Measurements from ENCODE around the gene PCDHGA11.
"Not testable (repeated sequence)": the region's sequence is repeated elsewhere in the genome, so short reads cannot be mapped to it uniquely, and the experiment has no call there.

PCDHGA11 gene

DNA sequence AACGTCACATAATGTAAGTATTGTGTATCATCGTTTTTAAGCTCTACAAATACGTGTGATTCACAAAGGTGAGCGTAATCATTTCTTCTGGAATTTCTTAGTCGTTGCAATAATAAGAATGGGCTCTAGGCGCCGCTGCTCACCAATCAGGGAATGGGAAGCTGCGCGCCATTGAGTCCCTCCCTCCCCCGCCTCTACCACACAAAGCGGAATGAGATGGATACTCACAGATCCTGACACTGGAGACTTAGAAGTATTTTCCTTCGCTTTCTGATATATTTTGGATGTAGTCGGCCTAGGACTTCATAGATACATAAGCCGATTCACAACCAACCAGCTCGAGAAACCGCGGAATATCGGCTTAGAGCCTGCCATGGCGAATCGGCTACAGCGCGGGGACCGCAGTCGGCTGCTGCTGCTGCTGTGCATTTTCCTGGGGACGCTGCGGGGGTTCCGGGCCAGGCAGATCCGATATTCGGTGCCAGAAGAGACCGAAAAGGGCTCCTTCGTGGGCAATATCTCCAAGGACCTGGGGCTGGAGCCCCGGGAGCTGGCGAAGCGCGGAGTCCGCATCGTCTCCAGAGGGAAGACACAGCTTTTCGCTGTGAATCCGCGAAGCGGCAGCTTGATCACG, at the start of gene PCDHGA11:
Gene PCDHGA11, plus strand, starts transcription at position 197 of the 634 bp plus-strand sequence. Its CDS starts 177 bp downstream, at position 374.
- peak; percentile 17 for DNase-seq

DNA sequence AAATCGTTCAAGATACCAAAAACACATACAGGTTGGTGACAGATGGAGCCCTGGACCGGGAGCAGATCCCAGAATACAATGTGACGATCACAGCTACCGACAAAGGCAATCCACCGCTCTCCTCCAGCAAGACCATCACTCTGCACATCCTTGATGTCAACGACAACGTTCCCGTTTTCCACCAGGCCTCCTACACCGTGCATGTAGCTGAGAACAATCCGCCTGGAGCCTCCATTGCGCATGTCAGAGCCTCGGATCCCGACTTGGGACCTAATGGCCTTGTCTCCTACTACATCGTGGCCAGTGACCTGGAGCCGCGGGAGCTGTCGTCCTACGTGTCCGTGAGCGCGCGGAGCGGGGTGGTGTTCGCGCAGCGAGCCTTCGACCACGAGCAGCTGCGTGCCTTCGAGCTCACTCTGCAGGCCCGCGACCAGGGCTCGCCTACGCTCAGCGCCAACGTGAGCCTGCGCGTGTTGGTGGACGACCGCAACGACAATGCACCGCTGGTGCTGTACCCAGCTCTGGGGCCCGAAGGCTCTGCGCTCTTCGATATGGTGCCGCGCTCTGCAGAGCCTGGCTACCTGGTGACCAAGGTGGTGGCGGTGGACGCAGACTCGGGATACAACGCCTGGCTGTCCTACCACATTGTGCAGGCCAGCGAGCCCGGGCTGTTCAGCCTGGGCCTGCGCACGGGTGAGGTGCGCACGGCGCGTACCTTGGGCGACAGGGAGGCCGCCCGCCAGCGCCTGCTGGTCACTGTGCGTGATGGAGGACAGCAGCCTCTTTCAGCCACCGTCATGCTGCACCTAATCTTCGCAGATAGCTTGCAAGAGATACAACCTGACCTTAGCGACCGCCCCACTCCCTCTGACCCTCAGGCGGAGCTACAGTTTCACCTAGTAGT, 49.0 kb upstream of the PCDHGA11 start:
- DNase-seq = no peak

GRCh38 chr5:141373673-141374317, 47.1 kb upstream of the PCDHGA11 start, which contains the start of gene PCDHGA6:
TSS of gene PCDHGA6 (plus strand) at chr5:141373891. CDS start at chr5:141374084, 193 bp downstream.
- DNase-seq = peak; percentile 25

GRCh38 chr5:141374627-141375026, 46.2 kb upstream of the PCDHGA11 start:
- DNase-seq = no peak

GRCh38 chr5:141375444-141376155, 45.3 kb upstream of the PCDHGA11 start:
- DNase-seq = peak; percentile 11

DNA sequence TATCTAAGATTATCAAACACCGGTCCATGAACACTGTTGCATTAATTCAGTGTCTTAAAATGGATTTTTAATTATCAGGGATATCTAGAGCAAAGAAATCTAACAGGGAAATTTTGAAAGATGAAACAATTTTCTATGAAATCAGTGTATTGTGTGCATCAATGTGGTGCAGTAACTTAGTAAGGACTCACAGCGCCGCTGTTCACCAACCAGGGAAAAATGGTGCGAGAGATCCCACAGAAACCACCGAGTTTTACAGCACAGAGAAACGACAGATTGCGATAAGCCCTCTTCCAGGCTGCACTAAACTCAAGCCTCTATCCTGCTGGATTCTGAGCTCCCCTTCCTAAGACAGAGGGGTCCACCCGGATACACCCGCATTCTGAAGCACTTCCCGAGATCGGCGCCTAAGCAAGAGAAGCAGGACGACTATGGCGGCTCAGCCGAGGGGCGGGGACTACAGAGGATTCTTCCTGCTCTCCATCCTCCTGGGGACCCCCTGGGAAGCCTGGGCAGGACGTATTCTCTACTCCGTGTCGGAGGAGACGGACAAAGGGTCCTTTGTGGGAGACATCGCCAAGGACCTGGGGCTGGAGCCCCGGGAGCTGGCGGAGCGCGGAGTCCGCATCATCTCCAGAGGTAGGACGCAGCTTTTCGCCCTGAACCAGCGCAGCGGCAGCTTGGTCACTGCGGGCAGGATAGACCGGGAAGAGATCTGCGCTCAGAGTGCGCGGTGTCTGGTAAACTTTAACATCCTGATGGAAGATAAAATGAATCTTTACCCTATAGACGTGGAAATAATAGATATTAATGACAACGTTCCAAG, 38.2 kb upstream of the PCDHGA11 start, which contains the start of gene PCDHGA7:
Gene PCDHGA7, plus strand, starts transcription at position 274 of the 826 bp plus-strand sequence. Its CDS starts 158 bp downstream, at position 432.
- no peak for DNase-seq

DNA sequence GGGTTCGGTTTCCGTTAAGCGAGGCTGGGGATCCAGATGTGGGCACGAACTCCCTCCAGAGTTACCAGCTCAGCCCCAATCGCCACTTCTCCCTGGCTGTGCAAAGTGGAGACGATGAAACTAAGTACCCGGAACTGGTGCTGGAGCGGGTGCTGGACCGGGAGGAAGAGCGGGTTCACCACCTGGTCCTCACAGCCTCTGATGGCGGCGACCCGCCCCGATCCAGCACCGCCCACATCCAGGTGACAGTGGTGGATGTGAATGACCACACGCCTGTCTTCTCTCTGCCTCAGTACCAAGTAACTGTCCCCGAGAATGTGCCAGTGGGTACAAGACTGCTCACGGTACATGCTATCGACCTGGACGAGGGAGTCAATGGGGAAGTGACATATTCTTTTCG, 37.5 kb upstream of the PCDHGA11 start:
- no peak for DNase-seq

GRCh38 chr5:141384471-141385267, 36.2 kb upstream of the PCDHGA11 start:
- DNase-seq = no peak

GRCh38 chr5:141387557-141388311, 33.1 kb upstream of the PCDHGA11 start, which contains the start of gene PCDHGB4:
TSS of gene PCDHGB4 (plus strand) at chr5:141387698. CDS start at chr5:141387885, 187 bp downstream.
- DNase-seq = not testable (repeated sequence)

DNA sequence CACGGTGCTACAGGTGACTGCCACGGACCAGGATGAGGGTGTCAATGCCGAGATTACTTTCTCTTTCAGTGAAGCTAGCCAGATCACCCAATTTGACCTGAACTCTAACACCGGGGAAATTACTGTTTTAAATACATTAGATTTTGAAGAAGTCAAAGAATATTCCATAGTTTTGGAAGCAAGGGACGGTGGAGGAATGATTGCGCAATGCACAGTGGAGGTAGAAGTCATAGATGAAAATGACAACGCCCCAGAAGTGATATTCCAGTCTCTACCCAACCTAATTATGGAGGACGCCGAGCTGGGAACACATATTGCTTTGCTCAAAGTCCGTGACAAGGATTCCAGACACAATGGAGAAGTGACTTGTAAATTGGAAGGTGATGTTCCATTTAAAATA, 32.2 kb upstream of the PCDHGA11 start:
- DNase-seq = no peak

GRCh38 chr5:141389153-141390042, 31.5 kb upstream of the PCDHGA11 start:
- no peak for DNase-seq

DNA sequence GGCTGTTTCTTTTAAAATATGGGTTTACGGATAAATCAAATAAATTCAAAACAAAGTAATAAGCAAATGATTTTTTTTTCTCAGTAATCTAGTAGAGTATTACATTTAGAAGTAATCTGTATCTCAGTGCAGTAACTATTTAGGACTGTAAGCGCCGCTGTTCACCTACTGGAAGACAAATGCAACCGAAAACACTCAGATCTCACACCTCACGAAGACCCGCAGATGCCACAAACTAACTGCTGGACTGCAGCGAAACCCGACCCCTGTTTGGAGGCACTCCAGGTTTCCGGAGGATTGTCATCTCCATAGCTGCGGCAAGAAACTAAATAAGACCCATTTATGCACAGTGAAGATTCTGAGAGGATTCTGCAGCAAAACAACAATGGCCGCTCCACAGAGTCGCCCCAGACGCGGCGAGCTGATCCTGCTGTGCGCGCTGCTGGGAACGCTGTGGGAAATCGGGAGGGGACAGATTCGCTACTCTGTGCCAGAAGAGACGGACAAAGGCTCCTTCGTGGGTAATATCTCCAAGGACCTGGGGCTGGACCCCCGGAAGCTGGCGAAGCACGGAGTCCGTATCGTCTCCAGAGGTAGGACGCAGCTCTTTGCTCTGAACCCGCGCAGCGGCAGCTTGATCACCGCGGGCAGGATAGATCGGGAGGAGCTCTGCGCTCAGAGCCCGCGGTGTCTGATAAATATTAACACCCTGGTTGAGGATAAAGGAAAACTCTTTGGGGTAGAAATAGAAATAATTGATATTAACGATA, 28.2 kb upstream of the PCDHGA11 start, which contains the start of gene PCDHGA8:
Gene PCDHGA8, plus strand, starts transcription at position 205 of the 770 bp plus-strand sequence. Its CDS starts 181 bp downstream, at position 386.
- DNase-seq = peak; percentile 39

- no peak for DNase-seq
Measured at GRCh38 chr5:141393267-141393666, 27.6 kb upstream of the PCDHGA11 start.

DNA sequence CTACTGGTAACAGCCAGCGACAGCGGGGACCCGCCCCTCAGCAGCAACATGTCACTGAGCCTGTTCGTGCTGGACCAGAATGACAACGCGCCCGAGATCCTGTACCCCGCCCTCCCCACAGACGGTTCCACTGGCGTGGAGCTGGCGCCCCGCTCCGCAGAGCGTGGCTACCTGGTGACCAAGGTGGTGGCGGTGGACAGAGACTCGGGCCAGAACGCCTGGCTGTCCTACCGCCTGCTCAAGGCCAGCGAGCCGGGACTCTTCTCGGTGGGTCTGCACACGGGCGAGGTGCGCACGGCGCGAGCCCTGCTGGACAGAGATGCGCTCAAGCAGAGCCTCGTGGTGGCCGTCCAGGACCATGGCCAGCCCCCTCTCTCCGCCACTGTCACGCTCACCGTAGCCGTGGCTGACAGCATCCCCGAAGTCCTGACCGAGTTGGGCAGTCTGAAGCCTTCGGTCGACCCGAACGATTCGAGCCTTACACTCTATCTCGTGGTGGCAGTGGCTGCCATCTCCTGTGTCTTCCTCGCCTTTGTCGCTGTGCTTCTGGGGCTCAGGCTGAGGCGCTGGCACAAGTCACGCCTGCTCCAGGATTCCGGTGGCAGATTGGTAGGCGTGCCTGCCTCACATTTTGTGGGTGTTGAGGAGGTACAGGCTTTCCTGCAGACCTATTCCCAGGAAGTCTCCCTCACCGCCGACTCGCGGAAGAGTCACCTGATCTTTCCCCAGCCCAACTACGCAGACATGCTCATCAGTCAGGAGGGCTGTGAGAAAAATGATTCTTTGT, 26.3 kb upstream of the PCDHGA11 start:
- DNase-seq = not testable (repeated sequence)

DNA sequence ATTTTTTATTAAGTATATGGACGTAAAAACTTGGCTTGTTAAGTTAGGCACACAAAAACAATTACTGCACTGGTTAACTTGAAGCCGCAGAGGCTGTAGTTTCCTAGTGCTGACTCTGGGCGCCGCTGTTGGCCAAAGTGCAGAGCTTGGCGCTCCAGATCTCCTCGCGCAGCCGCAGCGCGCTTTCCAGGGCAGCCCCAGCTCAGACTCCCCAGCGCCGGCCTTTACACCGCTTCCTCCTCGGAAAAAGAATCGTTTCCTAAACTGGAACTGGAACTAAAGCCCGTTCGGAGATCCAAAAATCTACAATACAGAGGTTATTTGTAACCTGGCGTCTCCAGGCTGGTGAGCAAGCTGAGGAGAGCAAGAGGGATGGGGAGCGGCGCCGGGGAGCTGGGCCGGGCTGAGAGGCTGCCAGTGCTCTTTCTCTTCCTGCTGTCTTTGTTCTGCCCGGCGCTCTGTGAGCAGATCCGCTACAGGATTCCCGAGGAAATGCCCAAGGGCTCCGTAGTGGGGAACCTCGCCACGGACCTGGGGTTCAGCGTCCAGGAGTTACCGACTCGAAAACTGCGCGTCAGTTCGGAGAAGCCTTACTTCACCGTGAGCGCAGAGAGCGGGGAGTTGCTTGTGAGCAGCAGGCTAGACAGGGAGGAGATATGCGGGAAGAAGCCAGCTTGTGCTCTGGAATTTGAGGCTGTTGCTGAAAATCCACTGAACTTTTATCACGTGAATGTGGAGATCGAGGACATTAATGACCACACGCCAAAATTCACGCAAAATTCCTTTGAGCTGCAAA, 22.9 kb upstream of the PCDHGA11 start, which contains the start of gene PCDHGB5:
Gene PCDHGB5, plus strand, starts transcription at position 192 of the 796 bp plus-strand sequence. Its CDS starts 181 bp downstream, at position 373.
- not testable (repeated sequence) for DNase-seq

- no peak for DNase-seq
Measured at GRCh38 chr5:141398608-141399007, 22.2 kb upstream of the PCDHGA11 start.

All from NCI-H69 (cell line).